OCI-LY3 (cell line): ENCODE measurements around the gene KRT84.

Source experiments
- CTCF ChIP-seq: fragments of 200-600, 300-600 bp; sonication (generic); IDR thresholded peaks from 2 replicates; pipeline ENCODE4 v1.5.1; 2014; ENCODE audit warnings: antibody characterized with exemption, low read length, low read depth
- EZH2phosphoT487 ChIP-seq: fragments of 200-600 bp; shearing (Covaris generic); IDR thresholded peaks from 2 replicates; pipeline ENCODE4 v1.6.1; 2018; ENCODE audit warnings: antibody characterized with exemption, mixed run types, low read depth

GRCh38 chr12:52341066-52341580 lies 44.3 kb downstream of the KRT84 start:
- TF ChIP-seq CTCF (no peak), EZH2phosphoT487 (no peak)
